Sigmoid colon (tissue), 4 donors: ENCODE data around the gene CPNE4.

ENCODE experiments used
- CTCF ChIP-seq, 4 experiments: fragments of 450-650 bp in 3 of 4; fragments of 200-600 bp in 1 of 4; IDR thresholded peaks; one replicate each; pipeline ENCODE4 v1.5.1; 2016 to 2019; ENCODE audit warnings: antibody characterized with exemption in 4 of 4, mild to moderate bottlenecking in 3 of 4, moderate library complexity in 2 of 4
- EP300 ChIP-seq, 4 donors: sonication (generic); formaldehyde crosslinking; IDR thresholded peaks; one replicate each; pipeline ENCODE4 v1.6.1; 2017; ENCODE audit warnings: antibody characterized with exemption in 4 of 4
- POLR2A ChIP-seq, 2 donors: fragments of 450-650 bp; IDR thresholded peaks; one replicate each; pipeline ENCODE4 v1.6.1; 2016; ENCODE audit warnings: antibody characterized with exemption in 2 of 2, mild to moderate bottlenecking in 2 of 2, moderate library complexity in 2 of 2

- no peak for TF ChIP-seq POLR2A (IDR thresholded peaks at IDR 0.05)
- no peak for TF ChIP-seq CTCF (IDR thresholded peaks at IDR 0.05)
- no peak for TF ChIP-seq EP300 (IDR thresholded peaks at IDR 0.05)
Observed at GRCh38 chr3:132004571-132004970, 30.2 kb downstream of the CPNE4 start.
